ENCODE data around the gene OR52N4. TPM values are rescaled to one million over a fixed set of nuclear protein-coding genes. Genes with fewer than 3 reads are reported as not detected.

The OR52N4 gene
- total and polyA plus RNA-seq, 9 donors = 0.28 to 0.84 (median 0.52) TPM; not detected in 3

DNA sequence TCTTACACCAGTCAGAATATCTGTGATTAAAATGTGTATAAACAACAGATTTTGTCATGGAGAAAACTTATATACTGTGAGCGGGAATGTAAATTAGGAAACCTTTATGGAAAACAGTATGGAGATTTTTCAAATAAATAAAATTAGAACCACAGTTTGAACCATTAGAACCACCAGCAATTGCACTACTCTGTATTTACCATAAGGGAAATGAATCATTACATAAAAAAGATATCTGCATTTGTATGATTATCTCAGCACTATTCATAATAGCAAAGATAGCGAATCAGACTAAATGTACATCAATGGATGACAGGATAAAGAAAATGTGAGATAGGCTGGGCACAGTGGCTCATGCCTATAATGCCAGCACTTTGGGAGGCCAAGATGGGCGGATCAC lies 7.4 kb upstream of the OR52N4 start:
- intact Hi-C loops (cut with DNase I) = no loop called here
- H3K27ac ChIP-seq = no peak overlapping the region
- TF ChIP-seq EP300 (IDR thresholded peaks at IDR 0.05) (no peak), CTCF (IDR thresholded peaks at IDR 0.05) (no peak), POLR2A (IDR thresholded peaks at IDR 0.05) (no peak)
- no peaks in the 10 kb centered on the region for H3K27me3 ChIP-seq
- WGBS, 3 donors = 64 to 88% (median 77%) methylated on average over 3 of the region's 3 CpGs
- no peaks in the 10 kb centered on the region for H3K4me1 ChIP-seq (ENCODE audit: insufficient read depth)
- H3K9me3 ChIP-seq = no peaks in the 10 kb centered on the region
- no peaks in the 10 kb centered on the region for H3K36me3 ChIP-seq
- H3K4me3 ChIP-seq = no peak overlapping the region
- DNase-seq = no peak

GRCh38 chr11:5749836-5750235 lies 4.2 kb upstream of the OR52N4 start:
- intact Hi-C loops (cut with DNase I) = no loop called here
- Histone ChIP-seq H3K9me3 (no peaks in the 10 kb centered on the region), H3K4me3 (no peak overlapping the region), H3K4me1 (ENCODE audit: insufficient read depth) (no peaks in the 10 kb centered on the region), H3K27me3 (no peaks in the 10 kb centered on the region), H3K27ac (no peak overlapping the region), H3K36me3 (no peaks in the 10 kb centered on the region)
- TF ChIP-seq CTCF (IDR thresholded peaks at IDR 0.05) (no peak), EP300 (IDR thresholded peaks at IDR 0.05) (no peak), POLR2A (IDR thresholded peaks at IDR 0.05) (no peak)
- WGBS, 3 donors = 67 to 75% (median 73%) methylated on average over 3 of the region's 3 CpGs
- DNase-seq = no peak

DNA sequence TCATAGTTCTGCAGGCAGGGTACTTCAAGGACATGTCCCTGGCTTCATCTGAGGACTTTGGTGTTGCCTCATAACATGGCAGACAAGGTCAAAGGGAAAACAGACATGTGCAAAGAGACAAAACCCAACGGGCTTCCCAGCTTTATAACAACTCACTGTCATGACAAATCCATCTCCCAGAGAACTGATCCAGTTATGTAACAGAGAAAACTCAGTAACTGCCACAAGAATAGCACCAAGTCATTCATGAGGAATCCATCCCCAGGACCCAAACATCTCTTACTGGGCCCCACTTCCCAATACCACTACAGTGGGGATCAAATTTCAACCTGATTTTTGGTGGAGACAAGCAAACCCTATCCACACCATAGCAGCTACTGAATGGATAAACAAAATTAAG lies 13.0 kb downstream of the OR52N4 start:
- Histone ChIP-seq H3K4me1 (ENCODE audit: insufficient read depth) (no peaks in the 10 kb centered on the region), H3K9me3 (no peaks in the 10 kb centered on the region), H3K4me3 (no peak overlapping the region), H3K27ac (no peak overlapping the region), H3K36me3 (no peaks in the 10 kb centered on the region), H3K27me3 (no peaks in the 10 kb centered on the region)
- DNase-seq = no peak
- 53 to 91% (median 65%) methylated on average over 1 of the region's 1 CpG for WGBS, 3 donors
- no peak for TF ChIP-seq POLR2A (IDR thresholded peaks at IDR 0.05)
- no peak for TF ChIP-seq EP300 (IDR thresholded peaks at IDR 0.05)
- no peak for TF ChIP-seq CTCF (IDR thresholded peaks at IDR 0.05)
- intact Hi-C loops (cut with DNase I) = no loop called here

DNA sequence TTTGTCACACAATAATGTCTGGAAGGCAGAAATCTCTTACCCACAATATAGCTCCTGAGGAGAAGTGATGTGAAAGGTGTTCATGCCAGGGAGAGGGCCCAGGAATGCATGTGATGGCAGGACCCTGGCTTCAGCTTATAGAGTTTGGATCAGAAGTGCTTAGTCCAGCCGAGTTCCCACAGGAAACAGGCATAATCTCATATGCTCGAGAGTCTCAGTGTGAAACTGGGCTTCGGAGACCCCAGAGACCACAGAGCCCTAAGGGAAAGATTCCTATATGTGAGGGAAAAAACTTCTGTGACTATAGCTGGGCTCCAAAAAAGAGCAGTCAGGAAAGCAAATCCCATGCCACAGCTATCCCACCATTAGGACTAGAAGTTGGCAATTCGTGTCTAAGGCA lies 29.2 kb downstream of the OR52N4 start, which contains the start of gene OR52N5:
OR52N5 (minus strand) TSS at position 101 of the 400 bp plus-strand sequence. CDS start 4,721 bp downstream, outside the sequence.
- Histone ChIP-seq H3K27me3 (no peaks in the 10 kb centered on the region), H3K27ac (no peak within 1 kb of the TSS), H3K9me3 (no peaks in the 10 kb centered on the region), H3K4me1 (ENCODE audit: insufficient read depth) (no peaks in the 10 kb centered on the region), H3K36me3 (no peaks in the 10 kb centered on the region), H3K4me3 (no peak within 1 kb of the TSS)
- intact Hi-C loops (cut with DNase I) = no loop called here
- TF ChIP-seq EP300 (IDR thresholded peaks at IDR 0.05) (no peak), POLR2A (IDR thresholded peaks at IDR 0.05) (no peak), CTCF (IDR thresholded peaks at IDR 0.05) (no peak)
- no peak for DNase-seq
- WGBS, 3 donors = 37 to 43% (median 40%) methylated on average over 4 of the region's 4 CpGs

Data from ovary (tissue), 9 donors.